Epidermal melanocyte (primary cell): ENCODE measurements around the gene THBD.
A peak's percentile ranks its signal among the peaks of the same experiment; 100 is the strongest.

Source experiments
- DNase-seq: peaks from one replicate; pipeline ENCODE4 v3.0.0; 2011; ENCODE audit warnings: low spot score; ENCODE audit not compliant: insufficient read length

Gene THBD

GRCh38 chr20:23011008-23011721 is 38.3 kb downstream of the THBD start:
- DNase-seq, result no peak

- no peak for DNase-seq
These were observed 39.4 kb downstream of the THBD start for GRCh38 chr20:23010096-23010495.

GRCh38 chr20:23009636-23010035 is 39.8 kb downstream of the THBD start:
- no peak for DNase-seq

- no peak for DNase-seq
These were observed 40.8 kb downstream of the THBD start for GRCh38 chr20:23008667-23009066.

- no peak for DNase-seq
These were observed 41.4 kb downstream of the THBD start for GRCh38 chr20:23007886-23008655.

- no peak for DNase-seq
These were observed 42.0 kb downstream of the THBD start for GRCh38 chr20:23007462-23007861.

GRCh38 chr20:23005776-23006175 is 43.7 kb downstream of the THBD start:
- DNase-seq, result no peak

- peak; percentile 47 for DNase-seq
These were observed 45.5 kb downstream of the THBD start for GRCh38 chr20:23003881-23004460.

GRCh38 chr20:23003077-23003635 is 46.3 kb downstream of the THBD start:
- no peak for DNase-seq

- DNase-seq, result no peak
These were observed 47.2 kb downstream of the THBD start for GRCh38 chr20:23002276-23002675.

GRCh38 chr20:23000232-23000947 is 49.1 kb downstream of the THBD start:
- DNase-seq, result no peak

GRCh38 chr20:22999756-23000155 is 49.7 kb downstream of the THBD start:
- DNase-seq, result no peak

- DNase-seq, result no peak
These were observed 51.0 kb downstream of the THBD start for GRCh38 chr20:22998476-22998875.

- DNase-seq, result no peak
These were observed 53.5 kb downstream of the THBD start for GRCh38 chr20:22995923-22996322.
